ENCODE measurements around the gene MFSD12. TPM values are rescaled to one million over a fixed set of nuclear protein-coding genes. Genes with fewer than 3 reads are reported as not detected.

Gene MFSD12
- total and polyA plus RNA-seq, 2 experiments from 2014 or later, result 35.3 to 91.1 TPM

GRCh38 chr19:3504735-3505134 lies 52.7 kb downstream of the MFSD12 start:
- peaks cover 15% of the 10 kb centered on the region for H3K4me1 Mint-ChIP-seq
- H3K4me1 ChIP-seq (ENCODE audit: insufficient read depth), result peaks cover 17% of the 10 kb centered on the region
- H3K36me3 ChIP-seq (ENCODE audit: insufficient read depth), result no peaks in the 10 kb centered on the region
- H3K4me3 Mint-ChIP-seq, result peak overlapping the region; percentile 82; the same call in 2 of the 3 replicates
- H3K9me3 Mint-ChIP-seq, result peaks cover 4% of the 10 kb centered on the region; the same call in 1 of the 3 replicates
- H3K27ac ChIP-seq (ENCODE audit: low read depth), result 0 out of 2 replicates have a peak overlapping the region, but pooled peaks have one; percentile 92
- H3K4me3 ChIP-seq, result peak overlapping the region; percentile 86; the same call in 1 of the 2 replicates
- H2AFZ ChIP-seq, result no peak overlapping the region
- H3K27ac Mint-ChIP-seq, result peak overlapping the region; percentile 98
- no peaks in the 10 kb centered on the region; the same call in 1 of the 2 replicates for H4K20me1 ChIP-seq (replicated peaks; ENCODE audit: insufficient read depth)
- H3K36me3 Mint-ChIP-seq (ENCODE audit: low read depth), result peaks cover 8% of the 10 kb centered on the region; the same call in 2 of the 3 replicates
- peak overlapping the region; percentile 97; the same call in 1 of the 2 replicates for H3K4me2 ChIP-seq
- no peaks in the 10 kb centered on the region for H3K9me2 ChIP-seq (ENCODE audit: insufficient read depth)
- 0 out of 2 replicates have a peak, but pooled peaks cover 2% of the 10 kb centered on the region for H3F3A ChIP-seq (replicated peaks; ENCODE audit: low read depth)
- TF ChIP-seq ZNF331 (CRISPR knock-in tag; IDR thresholded peaks at IDR 0.05; ENCODE audit: low read depth), result no peak
- TF ChIP-seq POLR2AphosphoS5 (IDR thresholded peaks at IDR 0.05; ENCODE audit: low read depth), result no peak
- no peak for TF ChIP-seq ZNF114 (CRISPR knock-in tag; IDR thresholded peaks at IDR 0.05)
- DNase-seq (ENCODE audit: low spot score) (no peak), ATAC-seq (no peak)
- H3K27me3 ChIP-seq (ENCODE audit: insufficient read depth), result no peaks in the 10 kb centered on the region
- peaks cover 21% of the 10 kb centered on the region for H3K79me2 ChIP-seq (replicated peaks; ENCODE audit: insufficient read depth)
- H3K27me3 Mint-ChIP-seq (ENCODE audit: insufficient read depth, low read depth, poor library complexity), result peaks cover 24% of the 10 kb centered on the region

- Mint-ChIP-seq H3K4me1 (peaks cover 13% of the 10 kb centered on the region), H3K36me3 (ENCODE audit: low read depth) (peaks cover 4% of the 10 kb centered on the region), H3K27me3 (ENCODE audit: insufficient read depth, low read depth, poor library complexity) (peaks cover 16% of the 10 kb centered on the region), H3K4me3 (no peak overlapping the region), H3K9me3 (peaks cover 4% of the 10 kb centered on the region; the same call in 1 of the 3 replicates), H3K27ac (no peak overlapping the region)
- no peaks in the 10 kb centered on the region for H3K36me3 ChIP-seq (ENCODE audit: insufficient read depth)
- no peak overlapping the region for H3K4me2 ChIP-seq
- no peak for DNase-seq (ENCODE audit: low spot score)
- no peak overlapping the region for H3K4me3 ChIP-seq
- H3K27me3 ChIP-seq (ENCODE audit: insufficient read depth), result no peaks in the 10 kb centered on the region
- peaks cover 5% of the 10 kb centered on the region; the same call in 1 of the 2 replicates for H4K20me1 ChIP-seq (replicated peaks; ENCODE audit: insufficient read depth)
- ATAC-seq, result no peak
- H3F3A ChIP-seq (replicated peaks; ENCODE audit: low read depth), result 0 out of 2 replicates have a peak, but pooled peaks cover 2% of the 10 kb centered on the region
- H2AFZ ChIP-seq, result no peak overlapping the region
- peaks cover 24% of the 10 kb centered on the region for H3K4me1 ChIP-seq (ENCODE audit: insufficient read depth)
- H3K79me2 ChIP-seq (replicated peaks; ENCODE audit: insufficient read depth), result peaks cover 22% of the 10 kb centered on the region
- H3K27ac ChIP-seq (ENCODE audit: low read depth), result no peak overlapping the region
- H3K9me2 ChIP-seq (ENCODE audit: insufficient read depth), result no peaks in the 10 kb centered on the region
- TF ChIP-seq EZH2phosphoT487 (IDR thresholded peaks at IDR 0.05; ENCODE audit: unreplicated experiment) (no peak), POLR2AphosphoS5 (IDR thresholded peaks at IDR 0.05; ENCODE audit: low read depth) (no peak), STAT1 (IDR thresholded peaks at IDR 0.05; ENCODE audit: unreplicated experiment) (no peak), EZH2 (IDR thresholded peaks at IDR 0.05; ENCODE audit: low read depth, unreplicated experiment) (no peak), REST (IDR thresholded peaks at IDR 0.05; ENCODE audit: unreplicated experiment) (no peak), NANOG (IDR thresholded peaks at IDR 0.05; ENCODE audit: borderline replicate concordance) (no peak), ZNF114 (CRISPR knock-in tag; IDR thresholded peaks at IDR 0.05) (no peak), ZNF331 (CRISPR knock-in tag; IDR thresholded peaks at IDR 0.05; ENCODE audit: low read depth) (no peak), JUNB (IDR thresholded peaks at IDR 0.05; ENCODE audit: unreplicated experiment) (no peak), CTCF (conservative IDR thresholded peaks at IDR 0.05; ENCODE audit: low read depth in 2 of 2) (no peak)
Measured at GRCh38 chr19:3503036-3503572, 54.3 kb downstream of the MFSD12 start.

Measured in GM23338 (cell line).